ENCODE data around the gene COL12A1.

Gene COL12A1

GRCh38 chr6:75142721-75143120 lies 63.1 kb downstream of the COL12A1 start:
- no peak for DNase-seq

- DNase-seq = no peak
These were observed 70.0 kb downstream of the COL12A1 start for GRCh38 chr6:75135876-75136275.

- peak; percentile 85 for DNase-seq
These were observed 70.4 kb downstream of the COL12A1 start for GRCh38 chr6:75135450-75135849.

DNA sequence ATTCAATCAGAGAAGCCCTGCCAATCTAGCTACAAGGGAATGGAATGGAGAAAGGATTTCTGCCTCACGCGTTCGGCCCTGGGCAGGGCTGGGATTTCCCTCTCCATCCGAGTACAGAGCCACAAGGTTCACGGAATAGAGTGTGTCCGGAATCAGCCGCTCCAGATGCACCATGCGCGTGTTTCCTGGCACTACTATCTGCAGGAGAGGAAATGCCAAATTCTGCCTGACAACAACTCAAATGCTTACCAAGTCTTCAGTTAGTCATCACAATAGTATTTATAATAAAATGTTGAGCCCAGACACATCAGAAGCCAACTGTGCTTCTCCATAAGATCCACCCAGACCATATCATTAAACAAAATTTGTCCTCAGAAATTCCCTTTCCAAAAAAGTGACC lies 75.1 kb downstream of the COL12A1 start:
- peak; percentile 55 for DNase-seq

- peak; percentile 86 for DNase-seq
These were observed 76.8 kb downstream of the COL12A1 start for GRCh38 chr6:75128878-75129570.

- DNase-seq = no peak
These were observed 79.3 kb downstream of the COL12A1 start for GRCh38 chr6:75126518-75126917.

DNA sequence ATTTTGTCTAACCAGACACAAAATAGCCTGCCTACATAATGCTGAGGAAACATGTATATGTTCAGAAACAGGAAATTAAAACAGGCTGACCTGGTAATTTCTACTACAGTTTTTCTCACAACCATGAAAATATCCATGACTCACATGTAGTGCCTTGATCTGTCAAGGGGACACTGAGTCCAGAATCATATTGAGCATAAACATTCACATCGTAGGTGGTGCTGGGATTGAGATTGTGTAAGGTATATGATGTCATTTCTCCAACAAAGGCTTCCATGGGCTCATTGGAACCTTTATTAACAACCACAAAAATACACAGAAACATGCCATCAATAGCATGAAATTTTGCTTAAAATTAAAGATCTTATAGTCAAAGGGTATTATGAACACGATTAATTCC lies 80.9 kb downstream of the COL12A1 start:
- no peak for DNase-seq

- no peak for DNase-seq
These were observed 81.8 kb downstream of the COL12A1 start for GRCh38 chr6:75124085-75124484.

- no peak for DNase-seq
These were observed 86.8 kb downstream of the COL12A1 start for GRCh38 chr6:75118925-75119515.

- peak; percentile 61 for DNase-seq
These were observed 88.2 kb downstream of the COL12A1 start for GRCh38 chr6:75117701-75118100.

- peak; percentile 57 for DNase-seq
These were observed 88.9 kb downstream of the COL12A1 start for GRCh38 chr6:75116946-75117345.

DNA sequence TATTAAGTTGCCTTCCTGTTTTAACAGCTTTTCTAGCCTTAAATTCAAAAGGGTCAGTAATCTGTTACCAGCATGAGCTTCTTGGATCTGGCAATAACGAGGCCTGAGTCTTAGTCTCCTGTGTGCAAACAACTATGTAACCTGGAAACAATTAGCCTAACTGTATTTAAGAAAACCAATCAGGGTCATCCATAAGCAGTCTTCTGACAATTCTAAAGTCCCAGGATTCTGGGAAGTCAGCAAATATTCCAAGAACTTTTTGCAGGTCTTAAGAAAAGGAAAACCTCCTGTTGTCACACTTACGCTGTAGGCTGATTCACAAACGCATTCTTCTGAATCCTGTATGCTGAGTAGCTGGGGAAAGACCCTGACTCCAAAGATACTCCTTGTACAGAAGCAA lies 90.4 kb downstream of the COL12A1 start:
- DNase-seq = peak; percentile 81

GRCh38 chr6:75114806-75115205 lies 91.0 kb downstream of the COL12A1 start:
- DNase-seq = no peak

DNA sequence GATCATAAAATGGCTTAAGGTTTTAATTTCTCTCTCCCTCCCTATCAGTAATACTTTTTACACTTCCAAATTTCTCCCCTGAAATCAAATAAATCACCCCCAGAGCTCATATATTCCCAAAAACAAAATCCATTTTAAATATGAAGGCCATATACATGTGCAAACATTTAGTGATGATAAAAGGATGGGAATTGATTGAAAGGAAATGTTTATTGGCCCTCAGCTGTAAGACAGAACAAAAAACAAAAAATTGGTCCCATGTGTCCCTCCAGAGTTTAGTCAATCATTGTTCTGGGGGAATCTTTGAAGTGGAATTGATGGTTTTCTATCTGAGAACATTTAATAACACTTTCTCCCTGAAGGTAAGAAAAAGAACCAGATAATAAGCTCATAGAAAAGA lies 91.7 kb downstream of the COL12A1 start:
- no peak for DNase-seq

- peak; percentile 58 for DNase-seq
These were observed 92.4 kb downstream of the COL12A1 start for GRCh38 chr6:75113446-75113845.

- DNase-seq = peak; percentile 35
These were observed 96.1 kb downstream of the COL12A1 start for GRCh38 chr6:75109765-75110164.

- DNase-seq = no peak
These were observed 96.8 kb downstream of the COL12A1 start for GRCh38 chr6:75109022-75109421.

GRCh38 chr6:75108333-75108974 lies 97.4 kb downstream of the COL12A1 start:
- DNase-seq = no peak

DNA sequence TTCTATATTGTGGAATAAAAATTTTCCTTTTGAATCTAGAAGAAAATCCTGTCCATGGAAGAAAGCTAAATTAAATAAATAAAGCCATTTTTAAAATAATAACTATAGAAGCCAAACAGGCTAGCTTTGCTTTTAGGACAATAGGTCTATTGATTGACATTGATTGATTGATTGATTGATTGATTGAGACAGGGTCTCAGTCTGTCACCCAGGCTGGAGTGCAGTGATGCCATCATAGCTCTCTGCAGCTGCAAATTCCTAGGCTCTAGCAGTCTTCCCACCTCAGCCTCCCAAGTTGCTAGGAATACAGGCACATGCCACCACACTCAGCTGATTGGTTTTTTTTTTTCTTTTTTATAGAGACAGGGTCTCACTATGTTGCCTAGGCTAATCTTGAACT lies 97.9 kb downstream of the COL12A1 start:
- no peak for DNase-seq

DNA sequence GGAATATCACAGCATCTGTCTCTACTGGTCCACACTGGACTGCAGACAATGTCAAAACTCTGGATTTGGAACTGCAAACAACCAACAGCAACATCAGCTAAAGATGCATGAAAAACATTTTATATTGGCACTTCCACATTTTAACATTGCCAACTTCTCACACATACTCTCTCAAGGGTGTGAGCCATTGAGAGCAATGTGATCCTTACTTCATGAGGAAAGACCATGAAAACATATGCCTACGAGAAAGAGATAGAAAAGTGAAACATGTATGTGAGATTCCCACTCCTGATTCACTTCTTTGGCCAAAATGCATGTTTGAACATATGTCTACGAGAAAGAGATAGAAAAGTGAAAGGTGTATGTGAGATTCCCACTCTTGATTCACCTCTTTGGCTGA lies 99.4 kb downstream of the COL12A1 start:
- no peak for DNase-seq

- no peak for DNase-seq
These were observed 102.4 kb downstream of the COL12A1 start for GRCh38 chr6:75103431-75103830.

GRCh38 chr6:75102301-75102700 lies 103.6 kb downstream of the COL12A1 start:
- DNase-seq = no peak

GRCh38 chr6:75101896-75102295 lies 104.0 kb downstream of the COL12A1 start:
- DNase-seq = peak; percentile 78

- DNase-seq = peak; percentile 98
These were observed 107.1 kb downstream of the COL12A1 start for GRCh38 chr6:75098709-75099108.
